ENCODE results near the gene CNGA3. TPM values are rescaled to one million over a fixed set of nuclear protein-coding genes. Genes with fewer than 3 reads are reported as not detected.

CNGA3 gene
- total and polyA plus RNA-seq, 8 donors = 0.12 to 6.4 (median 0.14) TPM; not detected in 3

GRCh38 chr2:98438190-98439133, 92.2 kb downstream of the CNGA3 start:
- intact Hi-C loops (cut with DNase I; ENCODE audit: low total_unique reads) = no loop called here
- no peak for TF ChIP-seq CTCF (IDR thresholded peaks at IDR 0.05)

GRCh38 chr2:98441706-98442450, 95.6 kb downstream of the CNGA3 start:
- WGBS, 5 donors = 50 to 79% (median 56%) methylated on average over 7 of the region's 7 CpGs
- TF ChIP-seq POLR2AphosphoS5 (IDR thresholded peaks at IDR 0.05) = no peak
- TF ChIP-seq EP300 (IDR thresholded peaks at IDR 0.05) = no peak
- no peak for TF ChIP-seq POLR2A (IDR thresholded peaks at IDR 0.05)
- TF ChIP-seq CTCF (IDR thresholded peaks at IDR 0.05) = no peak
- H3K4me3 ChIP-seq = no peak overlapping the region
- H3K4me1 ChIP-seq = peaks cover 12 to 22% (median 19%) of the 10 kb centered on the region in 4 donors
- no peak for DNase-seq
- intact Hi-C loops (cut with DNase I; ENCODE audit: low total_unique reads) = no loop called here
- no peak overlapping the region for H3K27ac ChIP-seq
- H3K27me3 ChIP-seq = no peaks in the 10 kb centered on the region
- H3K9me3 ChIP-seq = no peaks in the 10 kb centered on the region
- no peaks in the 10 kb centered on the region for H3K36me3 ChIP-seq

More at GRCh38 chr2:98438190-98439133, 92.2 kb downstream of the CNGA3 start:
- no peaks in the 10 kb centered on the region for H3K36me3 ChIP-seq
- H3K27ac ChIP-seq = no peak overlapping the region
- peaks cover 0 to 12% (median 3%) of the 10 kb centered on the region in 4 donors for H3K9me3 ChIP-seq
- no peaks in the 10 kb centered on the region for H3K4me1 ChIP-seq
- H3K27me3 ChIP-seq = no peaks in the 10 kb centered on the region
- DNase-seq = no peak
- WGBS, 5 donors = 72 to 86% (median 80%) methylated on average over 1 of the region's 1 CpG
- no peak overlapping the region for H3K4me3 ChIP-seq

GRCh38 chr2:98442488-98442887, 96.2 kb downstream of the CNGA3 start:
- no peak for DNase-seq
- Histone ChIP-seq H3K36me3 (no peaks in the 10 kb centered on the region), H3K27ac (no peak overlapping the region), H3K9me3 (no peaks in the 10 kb centered on the region), H3K4me1 (peaks cover 12 to 28% (median 21%) of the 10 kb centered on the region in 4 donors), H3K4me3 (no peak overlapping the region), H3K27me3 (no peaks in the 10 kb centered on the region)
- intact Hi-C loops (cut with DNase I; ENCODE audit: low total_unique reads) = no loop called here
- TF ChIP-seq EP300 (IDR thresholded peaks at IDR 0.05) = no peak
- TF ChIP-seq POLR2AphosphoS5 (IDR thresholded peaks at IDR 0.05) = no peak
- TF ChIP-seq CTCF (IDR thresholded peaks at IDR 0.05) = no peak
- no peak for TF ChIP-seq POLR2A (IDR thresholded peaks at IDR 0.05)
- WGBS, 5 donors = 65 to 75% (median 70%) methylated on average over 4 of the region's 4 CpGs

GRCh38 chr2:98444436-98445176, 98.3 kb downstream of the CNGA3 start, which contains the start of gene INPP4A:
Gene INPP4A (plus strand): TSS chr2:98444858. CDS start chr2:98520049, 75,191 bp downstream.
- DNase-seq = peak; percentile 78 to 93
- H3K4me3 ChIP-seq = peak within 1 kb of the TSS; percentile 64 to 87 (median 78)
- H3K27ac ChIP-seq = peak within 1 kb of the TSS; percentile 66 to 87 (median 86)
- TF ChIP-seq POLR2A (IDR thresholded peaks at IDR 0.05) (no peak), CTCF (IDR thresholded peaks at IDR 0.05) (peak in 1 of 7 experiments; percentile 14), POLR2AphosphoS5 (IDR thresholded peaks at IDR 0.05) (peak in 1 of 3 donors; percentile 18)
- intact Hi-C loops (cut with DNase I; ENCODE audit: low total_unique reads) = no loop called here
- WGBS, 5 donors = 0 to 1% (median 1%) methylated on average over 11 to 75 of the region's 75 CpGs
- H3K9me3 ChIP-seq = no peaks in the 10 kb centered on the region
- H3K36me3 ChIP-seq = no peaks in the 10 kb centered on the region
- H3K4me1 ChIP-seq = peaks cover 12 to 43% (median 23%) of the 10 kb centered on the region in 4 donors
- no peaks in the 10 kb centered on the region for H3K27me3 ChIP-seq
